Tibial artery (tissue), 4 donors: ENCODE measurements around the gene SSNA1.

ENCODE experiments used
- DNase-seq, 2 donors: peaks; one replicate each; pipeline ENCODE4 v3.0.0-alpha.2; 2019
- H3K27ac ChIP-seq, 2 donors: fragments of 200-600 bp; sonication (generic) in 1 of 2; 1 replicate in 1 of 2; 2 replicates in 1 of 2; pipeline ENCODE4 v1.5.1; 2018 to 2019; ENCODE audit warnings: mild to moderate bottlenecking in 1 of 2
- H3K27me3 ChIP-seq, 2 donors: fragments of 200-600 bp; sonication (generic) in 1 of 2; one replicate each; pipeline versions ENCODE4 v1.5.1 to v1.6.0; 2016 to 2019
- H3K36me3 ChIP-seq, 3 donors: fragments of 200-600 bp; sonication (generic) in 2 of 3; one replicate each; pipeline ENCODE4 v1.5.1; 2016 to 2019; ENCODE audit warnings: mild to moderate bottlenecking in 2 of 3
- H3K4me1 ChIP-seq, 4 donors: fragments of 200-600 bp; sonication (generic) in 2 of 4; 1 replicate in 3 of 4; 2 replicates in 1 of 4; pipeline ENCODE4 v1.5.1; 2016 to 2019
- H3K4me3 ChIP-seq, 2 donors: fragments of 200-600 bp; sonication (generic) in 1 of 2; 1 replicate in 1 of 2; 2 replicates in 1 of 2; pipeline ENCODE4 v1.5.1; 2018 to 2019; ENCODE audit warnings: mild to moderate bottlenecking in 2 of 2
- H3K9me3 ChIP-seq, 3 donors: fragments of 200-600 bp; sonication (generic) in 1 of 3; one replicate each; pipeline ENCODE4 v1.5.1; 2016 to 2019
- CTCF ChIP-seq, 2 experiments: fragments of 200-600 bp in 1 of 2; fragments of 450-650 bp in 1 of 2; IDR thresholded peaks; one replicate each; pipeline ENCODE4 v1.5.1; 2017 to 2019; ENCODE audit warnings: antibody characterized with exemption in 2 of 2, mild to moderate bottlenecking in 1 of 2, moderate library complexity in 1 of 2
- intact Hi-C: fragments of 100-400 bp; cut with DNase I; formaldehyde crosslinking; loops from one replicate; pipeline ENCODE4 v1.15.0; 2023; ENCODE audit warnings: low total_unique reads

The SSNA1 gene

GRCh38 chr9:137141050-137141810 lies 47.2 kb upstream of the SSNA1 start:
- H3K36me3 ChIP-seq = no peaks in the 10 kb centered on the region
- H3K27me3 ChIP-seq = peaks cover 0 to 94% of the 10 kb centered on the region in 2 donors
- no peak for TF ChIP-seq CTCF (IDR thresholded peaks at IDR 0.05)
- intact Hi-C loops = no loop called here
- no peak for DNase-seq
- H3K4me3 ChIP-seq = no peak overlapping the region
- no peak overlapping the region for H3K27ac ChIP-seq
- peaks cover 0 to 9% (median 5%) of the 10 kb centered on the region in 4 donors for H3K4me1 ChIP-seq
- no peaks in the 10 kb centered on the region for H3K9me3 ChIP-seq

- Histone ChIP-seq H3K9me3 (no peaks in the 10 kb centered on the region), H3K36me3 (no peaks in the 10 kb centered on the region), H3K4me3 (no peak overlapping the region), H3K27me3 (peaks cover 0 to 94% of the 10 kb centered on the region in 2 donors), H3K4me1 (peaks cover 0 to 9% (median 5%) of the 10 kb centered on the region in 4 donors), H3K27ac (no peak overlapping the region)
- no peak for TF ChIP-seq CTCF (IDR thresholded peaks at IDR 0.05)
- intact Hi-C loops = no loop called here
- DNase-seq = no peak
These were observed 46.2 kb upstream of the SSNA1 start for GRCh38 chr9:137141976-137142936.

- intact Hi-C loops = no loop called here
- Histone ChIP-seq H3K9me3 (no peaks in the 10 kb centered on the region), H3K27me3 (peaks cover 0 to 94% of the 10 kb centered on the region in 2 donors), H3K36me3 (no peaks in the 10 kb centered on the region), H3K4me1 (peaks cover 0 to 9% (median 5%) of the 10 kb centered on the region in 4 donors), H3K4me3 (no peak overlapping the region), H3K27ac (no peak overlapping the region)
- TF ChIP-seq CTCF (IDR thresholded peaks at IDR 0.05) = no peak
- no peak for DNase-seq
These were observed 45.0 kb upstream of the SSNA1 start for GRCh38 chr9:137143459-137143858.

- intact Hi-C loops = no loop called here
- Histone ChIP-seq H3K36me3 (no peaks in the 10 kb centered on the region), H3K9me3 (no peaks in the 10 kb centered on the region), H3K27me3 (peaks cover 0 to 83% of the 10 kb centered on the region in 2 donors), H3K4me3 (no peak overlapping the region), H3K4me1 (no peaks in the 10 kb centered on the region), H3K27ac (no peak overlapping the region)
- no peak for DNase-seq
- TF ChIP-seq CTCF (IDR thresholded peaks at IDR 0.05) = no peak
These were observed 42.5 kb upstream of the SSNA1 start for GRCh38 chr9:137145731-137146526.

- no peak for TF ChIP-seq CTCF (IDR thresholded peaks at IDR 0.05)
These were observed 42.0 kb upstream of the SSNA1 start for GRCh38 chr9:137146527-137146918.

More at GRCh38 chr9:137146527-137146918, 42.0 kb upstream of the SSNA1 start:
- Histone ChIP-seq H3K36me3 (no peaks in the 10 kb centered on the region), H3K9me3 (no peaks in the 10 kb centered on the region), H3K4me1 (no peaks in the 10 kb centered on the region), H3K27me3 (peaks cover 0 to 77% of the 10 kb centered on the region in 2 donors), H3K4me3 (no peak overlapping the region), H3K27ac (no peak overlapping the region)
- no peak for DNase-seq
- intact Hi-C loops = no loop called here
